CD4-positive, alpha-beta T cell (primary cell): ENCODE results near the gene ETV4. TPM values are rescaled to one million over a fixed set of nuclear protein-coding genes. Genes with fewer than 3 reads are reported as not detected.

ENCODE experiments used
- ATAC-seq: fragments of 200-7000 bp; cut with Tn5 transposase; one replicate; pipeline ENCODE4 v1.10.0; 2022; ENCODE audit warnings: mild to moderate bottlenecking; ENCODE audit not compliant: poor library complexity
- CTCF ChIA-PET: fragments of 350-600 bp; sonication (Branson Sonifier 250); formaldehyde crosslinking; loops from one replicate; lab custom pipeline; 2021; ENCODE audit warnings: antibody characterized with exemption, inconsistent platforms; lab: Charles Lee
- POLR2A ChIA-PET: fragments of 350-600 bp; sonication (Branson Sonifier 250); formaldehyde crosslinking; loops from one replicate; lab custom pipeline; 2021; ENCODE audit warnings: antibody characterized with exemption, inconsistent platforms; lab: Charles Lee
- DNase-seq, 14 experiments: peaks; one replicate each; pipeline ENCODE4 v3.0.0-alpha.2; 2013 to 2020; ENCODE audit warnings: mixed read lengths in 2 of 14
- H3K27ac ChIP-seq, 2 donors: one replicate each; pipeline versions ENCODE4 v1.5.1 to v1.7.0; 2013; ENCODE audit warnings: low read length in 2 of 2, low read depth in 1 of 2, mild to moderate bottlenecking in 1 of 2
- H3K27me3 ChIP-seq, 2 experiments: 1 replicate in 1 of 2; 2 replicates in 1 of 2; pipeline versions ENCODE4 v1.6.1 to v1.7.0; 2013; ENCODE audit warnings: low read length in 2 of 2, control low read depth in 1 of 2, mild to moderate bottlenecking in 1 of 2, moderate library complexity in 1 of 2; ENCODE audit not compliant: insufficient read depth in 2 of 2, control insufficient read depth in 1 of 2
- H3K36me3 ChIP-seq: one replicate; pipeline ENCODE4 v1.6.1; 2013; ENCODE audit warnings: low read length, control low read depth; ENCODE audit not compliant: insufficient read depth
- H3K4me1 ChIP-seq: one replicate; pipeline ENCODE4 v1.6.1; 2013; ENCODE audit warnings: low read length, control low read depth; ENCODE audit not compliant: insufficient read depth
- H3K4me3 ChIP-seq: one replicate; pipeline ENCODE4 v1.5.1; 2013; ENCODE audit warnings: mild to moderate bottlenecking, low read length, moderate library complexity
- H3K9me3 ChIP-seq, 2 experiments: 1 replicate in 1 of 2; 2 replicates in 1 of 2; pipeline versions ENCODE4 v1.6.1 to v1.7.0; 2013; ENCODE audit warnings: low read length in 2 of 2, mild to moderate bottlenecking in 2 of 2, control low read depth in 1 of 2, moderate library complexity in 1 of 2; ENCODE audit not compliant: control insufficient read depth in 1 of 2, insufficient read depth in 1 of 2
- H3K27ac Mint-ChIP-seq: one replicate; pipeline ENCODE4 v1.8.0; 2020; ENCODE audit warnings: mixed read lengths
- H3K27me3 Mint-ChIP-seq: one replicate; pipeline ENCODE4 v1.8.0; 2021; ENCODE audit warnings: mixed read lengths
- H3K36me3 Mint-ChIP-seq: one replicate; pipeline ENCODE4 v1.8.0; 2021; ENCODE audit warnings: low read depth, mixed read lengths
- H3K4me1 Mint-ChIP-seq: one replicate; pipeline ENCODE4 v1.8.0; 2021; ENCODE audit warnings: low read depth, mixed read lengths
- H3K4me3 Mint-ChIP-seq: one replicate; pipeline ENCODE4 v1.8.0; 2020; ENCODE audit warnings: mild to moderate bottlenecking, mixed read lengths
- H3K9me3 Mint-ChIP-seq: one replicate; pipeline ENCODE4 v1.8.0; 2020; ENCODE audit warnings: mixed read lengths
- intact Hi-C, 2 experiments: fragments of 100-400 bp; cut with DNase I in 1 of 2; cut with micrococcal nuclease in 1 of 2; formaldehyde crosslinking; loops; one replicate each; pipeline versions ENCODE4 v1.15.1 to v1.9.0; 2023 to 2025; cut with DNase I, micrococcal nuclease
- total RNA-seq, 174 experiments: library from RNA in 2 of 174; stranded (reverse) in 2 of 174; gene quantifications; one replicate each; pipeline ENCODE4 v1.2.3 and lab custom pipeline; 2021 to 2026
- TF ChIP-seq, protein P1 (sequence below): fragments of 200-600 bp; IDR thresholded peaks from one replicate; pipeline ENCODE4 v1.8.0; 2022; ENCODE audit warnings: antibody characterized with exemption, mild to moderate bottlenecking

The ETV4 gene
- total RNA-seq, 2 experiments from 2014 or later, result not detected

DNA sequence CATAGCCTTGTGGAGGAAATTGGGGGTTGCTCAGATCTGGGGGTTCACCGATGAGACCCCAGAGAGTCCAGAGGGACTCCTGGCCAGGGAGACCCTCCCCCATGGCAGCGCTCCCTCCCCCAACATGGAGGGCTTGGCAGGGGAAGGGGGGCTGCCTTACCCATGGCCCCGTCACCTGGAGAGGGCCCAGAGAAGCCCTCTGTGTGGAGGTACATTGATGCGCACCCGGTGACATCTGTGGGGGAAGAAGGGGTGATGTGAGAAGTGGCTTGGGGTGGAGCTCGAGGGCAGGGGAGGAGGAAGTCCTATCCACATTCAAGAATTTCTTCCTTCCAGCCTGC lies 16.2 kb downstream of the ETV4 start:
- Mint-ChIP-seq H3K4me3 (no peak overlapping the region), H3K27me3 (no peaks in the 10 kb centered on the region), H3K4me1 (no peaks in the 10 kb centered on the region), H3K36me3 (peaks cover 22% of the 10 kb centered on the region), H3K27ac (no peak overlapping the region), H3K9me3 (no peaks in the 10 kb centered on the region)
- POLR2A ChIA-PET, result no interaction called here
- ATAC-seq (no peak), DNase-seq (no peak)
- Histone ChIP-seq H3K27me3 (no peaks in the 10 kb centered on the region), H3K9me3 (no peaks in the 10 kb centered on the region), H3K36me3 (peaks cover 31% of the 10 kb centered on the region), H3K4me1 (no peaks in the 10 kb centered on the region), H3K27ac (no peak overlapping the region), H3K4me3 (no peak overlapping the region)
- TF ChIP-seq, protein P1, sequence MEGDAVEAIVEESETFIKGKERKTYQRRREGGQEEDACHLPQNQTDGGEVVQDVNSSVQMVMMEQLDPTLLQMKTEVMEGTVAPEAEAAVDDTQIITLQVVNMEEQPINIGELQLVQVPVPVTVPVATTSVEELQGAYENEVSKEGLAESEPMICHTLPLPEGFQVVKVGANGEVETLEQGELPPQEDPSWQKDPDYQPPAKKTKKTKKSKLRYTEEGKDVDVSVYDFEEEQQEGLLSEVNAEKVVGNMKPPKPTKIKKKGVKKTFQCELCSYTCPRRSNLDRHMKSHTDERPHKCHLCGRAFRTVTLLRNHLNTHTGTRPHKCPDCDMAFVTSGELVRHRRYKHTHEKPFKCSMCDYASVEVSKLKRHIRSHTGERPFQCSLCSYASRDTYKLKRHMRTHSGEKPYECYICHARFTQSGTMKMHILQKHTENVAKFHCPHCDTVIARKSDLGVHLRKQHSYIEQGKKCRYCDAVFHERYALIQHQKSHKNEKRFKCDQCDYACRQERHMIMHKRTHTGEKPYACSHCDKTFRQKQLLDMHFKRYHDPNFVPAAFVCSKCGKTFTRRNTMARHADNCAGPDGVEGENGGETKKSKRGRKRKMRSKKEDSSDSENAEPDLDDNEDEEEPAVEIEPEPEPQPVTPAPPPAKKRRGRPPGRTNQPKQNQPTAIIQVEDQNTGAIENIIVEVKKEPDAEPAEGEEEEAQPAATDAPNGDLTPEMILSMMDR, result no peak
- CTCF ChIA-PET, result no interaction called here
- intact Hi-C loops, result no loop called here

DNA sequence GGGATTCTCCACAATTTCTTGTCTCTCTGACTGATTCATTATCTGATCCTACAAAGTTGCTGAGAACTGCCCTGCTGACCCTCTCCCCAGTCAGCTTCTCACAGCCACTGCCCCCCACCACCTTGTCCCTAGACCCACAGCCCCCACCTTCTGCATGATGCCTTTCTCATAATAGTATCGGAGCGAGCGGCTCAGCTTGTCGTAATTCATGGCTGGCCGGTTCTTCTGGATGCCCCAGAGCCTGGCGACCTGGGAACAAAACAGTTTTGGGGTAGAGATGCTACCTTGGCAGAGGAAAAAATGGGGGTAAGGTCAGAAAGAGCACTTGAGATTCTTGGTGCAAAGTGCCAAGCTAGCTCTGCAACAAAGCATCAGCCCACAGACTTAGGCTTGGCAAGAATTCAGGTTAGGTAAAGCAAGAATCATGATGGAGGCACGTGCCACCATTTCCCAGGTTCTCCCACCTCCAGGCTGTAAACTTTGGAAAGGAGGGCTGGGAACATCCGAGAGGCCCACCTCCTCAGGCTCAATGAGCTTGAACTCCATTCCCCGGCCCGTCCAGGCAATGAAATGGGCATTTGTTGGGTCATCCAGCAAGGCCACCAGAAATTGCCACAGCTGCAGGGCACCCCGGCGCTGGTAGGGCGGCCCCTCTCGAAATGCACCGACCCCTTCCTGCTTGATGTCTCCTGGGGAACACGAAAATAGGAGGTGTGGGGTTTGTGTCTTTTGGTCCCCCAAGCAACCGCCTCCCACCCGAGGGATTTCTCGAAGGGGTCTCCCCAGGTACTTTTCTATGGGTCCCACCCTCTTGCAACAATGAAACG lies 16.9 kb downstream of the ETV4 start:
- Mint-ChIP-seq H3K27me3 (no peaks in the 10 kb centered on the region), H3K9me3 (no peaks in the 10 kb centered on the region), H3K4me3 (no peak overlapping the region), H3K27ac (no peak overlapping the region), H3K4me1 (no peaks in the 10 kb centered on the region), H3K36me3 (peaks cover 29% of the 10 kb centered on the region)
- ChIA-PET CTCF (no interaction called here), POLR2A (no interaction called here)
- Histone ChIP-seq H3K4me3 (no peak overlapping the region), H3K36me3 (peaks cover 38% of the 10 kb centered on the region), H3K4me1 (no peaks in the 10 kb centered on the region), H3K9me3 (no peaks in the 10 kb centered on the region), H3K27ac (no peak overlapping the region), H3K27me3 (no peaks in the 10 kb centered on the region)
- DNase-seq (no peak), ATAC-seq (no peak)
- intact Hi-C loops, result no loop called here
- TF ChIP-seq, protein P1, result no peak

DNA sequence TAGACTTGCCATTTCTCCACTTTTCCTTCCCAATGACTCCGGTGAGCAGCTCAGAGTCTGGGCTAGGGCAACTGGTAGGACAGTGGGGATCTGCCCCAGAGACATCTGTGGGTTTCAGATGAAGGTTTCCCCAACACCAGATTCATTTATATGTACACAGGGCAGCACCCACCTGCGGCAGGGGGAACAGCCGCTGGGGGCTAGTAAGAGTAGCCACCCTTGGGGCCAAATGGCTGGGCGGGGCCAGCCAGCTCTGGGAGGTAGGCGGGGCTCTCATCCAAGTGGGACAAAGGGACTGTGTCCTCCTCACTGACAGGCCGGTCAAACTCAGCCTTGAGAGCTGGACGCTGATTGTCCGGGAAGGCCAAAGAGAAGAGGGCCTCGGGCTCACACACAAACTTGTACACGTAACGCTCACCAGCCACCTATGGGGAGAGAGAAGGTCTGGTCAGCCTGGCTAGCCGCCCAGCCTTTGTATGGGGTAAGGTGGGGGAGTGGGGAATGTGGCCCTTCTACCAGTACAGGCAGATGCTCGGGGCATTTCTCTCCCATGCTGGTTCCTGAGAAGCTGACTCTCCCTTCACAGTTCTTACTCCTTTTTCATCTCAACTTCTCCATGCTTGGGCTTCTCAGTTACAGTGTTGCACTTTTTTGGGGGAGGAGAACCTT lies 17.7 kb downstream of the ETV4 start:
- H3K36me3 Mint-ChIP-seq, result peaks cover 37% of the 10 kb centered on the region
- H3K4me3 Mint-ChIP-seq, result no peak overlapping the region
- no peaks in the 10 kb centered on the region for H3K9me3 ChIP-seq
- ChIA-PET POLR2A (no interaction called here), CTCF (no interaction called here)
- no peaks in the 10 kb centered on the region for H3K9me3 Mint-ChIP-seq
- intact Hi-C loops, result no loop called here
- no peak overlapping the region for H3K4me3 ChIP-seq
- no peaks in the 10 kb centered on the region for H3K27me3 Mint-ChIP-seq
- H3K27ac Mint-ChIP-seq, result no peak overlapping the region
- H3K27me3 ChIP-seq, result no peaks in the 10 kb centered on the region
- H3K36me3 ChIP-seq, result peaks cover 46% of the 10 kb centered on the region
- no peaks in the 10 kb centered on the region for H3K4me1 ChIP-seq
- ATAC-seq, result no peak
- DNase-seq, result no peak
- H3K27ac ChIP-seq, result no peak overlapping the region
- no peaks in the 10 kb centered on the region for H3K4me1 Mint-ChIP-seq
- TF ChIP-seq, protein P1, result no peak
